Thymus (tissue), 11 donors: Measurements from ENCODE around the gene ASPSCR1. TPM values are rescaled to one million over a fixed set of nuclear protein-coding genes. Genes with fewer than 3 reads are reported as not detected.

Experiments
- DNase-seq, 9 donors: peaks; one replicate each; pipeline ENCODE4 v3.0.0-alpha.2; 2013; ENCODE audit warnings: low spot score in 9 of 9, low read depth in 6 of 9, missing footprints in 1 of 9
- H3K27ac ChIP-seq, 2 donors: one replicate each; pipeline ENCODE4 v1.5.1; 2013; ENCODE audit warnings: control low read depth in 1 of 2, low read depth in 1 of 2, low read length in 1 of 2, mild to moderate bottlenecking in 1 of 2, moderate library complexity in 1 of 2
- H3K27me3 ChIP-seq, 2 donors: one replicate each; pipeline ENCODE4 v1.5.1; 2013; ENCODE audit warnings: low read length in 1 of 2; ENCODE audit not compliant: control insufficient read depth in 2 of 2, insufficient read depth in 1 of 2
- H3K36me3 ChIP-seq, 2 donors: one replicate each; pipeline ENCODE4 v1.5.1; 2013; ENCODE audit warnings: low read length in 1 of 2, mild to moderate bottlenecking in 1 of 2, moderate library complexity in 1 of 2; ENCODE audit not compliant: control insufficient read depth in 2 of 2, insufficient read depth in 2 of 2
- H3K4me1 ChIP-seq, 2 donors: one replicate each; pipeline ENCODE4 v1.5.1; 2013; ENCODE audit warnings: low read length in 2 of 2; ENCODE audit not compliant: control insufficient read depth in 2 of 2, insufficient read depth in 2 of 2
- H3K4me3 ChIP-seq, 2 donors: one replicate each; pipeline ENCODE4 v1.5.1; 2013; ENCODE audit warnings: low read length in 2 of 2, control low read depth in 1 of 2, mild to moderate bottlenecking in 1 of 2
- H3K9me3 ChIP-seq, 2 donors: one replicate each; pipeline ENCODE4 v1.5.1; 2013; ENCODE audit warnings: low read length in 1 of 2, mild to moderate bottlenecking in 1 of 2; ENCODE audit not compliant: control insufficient read depth in 2 of 2, insufficient read depth in 1 of 2
- WGBS: extraction: QIAGEN DNeasy Blood & Tissue Kit; methylation state at CpG from one replicate; pipeline ENCODE4 v1.1.7; 2013; 5-methylcytosine and 5-hydroxymethylcytosine counted together
- polyA plus RNA-seq: library from polyadenylated mRNA; stranded (reverse); fragments of 200-250 nt; gene quantifications from one replicate; pipeline ENCODE4 v1.2.3, GENCODE V29; 2013
- total RNA-seq: library from RNA; stranded (reverse); fragments of 120-200 nt; gene quantifications from one replicate; pipeline ENCODE4 v1.2.4, GENCODE V29; 2013
- donor health status: healthy.

ASPSCR1 gene
- total and polyA plus RNA-seq, 2 donors: 27.6 to 57.6 TPM

DNA sequence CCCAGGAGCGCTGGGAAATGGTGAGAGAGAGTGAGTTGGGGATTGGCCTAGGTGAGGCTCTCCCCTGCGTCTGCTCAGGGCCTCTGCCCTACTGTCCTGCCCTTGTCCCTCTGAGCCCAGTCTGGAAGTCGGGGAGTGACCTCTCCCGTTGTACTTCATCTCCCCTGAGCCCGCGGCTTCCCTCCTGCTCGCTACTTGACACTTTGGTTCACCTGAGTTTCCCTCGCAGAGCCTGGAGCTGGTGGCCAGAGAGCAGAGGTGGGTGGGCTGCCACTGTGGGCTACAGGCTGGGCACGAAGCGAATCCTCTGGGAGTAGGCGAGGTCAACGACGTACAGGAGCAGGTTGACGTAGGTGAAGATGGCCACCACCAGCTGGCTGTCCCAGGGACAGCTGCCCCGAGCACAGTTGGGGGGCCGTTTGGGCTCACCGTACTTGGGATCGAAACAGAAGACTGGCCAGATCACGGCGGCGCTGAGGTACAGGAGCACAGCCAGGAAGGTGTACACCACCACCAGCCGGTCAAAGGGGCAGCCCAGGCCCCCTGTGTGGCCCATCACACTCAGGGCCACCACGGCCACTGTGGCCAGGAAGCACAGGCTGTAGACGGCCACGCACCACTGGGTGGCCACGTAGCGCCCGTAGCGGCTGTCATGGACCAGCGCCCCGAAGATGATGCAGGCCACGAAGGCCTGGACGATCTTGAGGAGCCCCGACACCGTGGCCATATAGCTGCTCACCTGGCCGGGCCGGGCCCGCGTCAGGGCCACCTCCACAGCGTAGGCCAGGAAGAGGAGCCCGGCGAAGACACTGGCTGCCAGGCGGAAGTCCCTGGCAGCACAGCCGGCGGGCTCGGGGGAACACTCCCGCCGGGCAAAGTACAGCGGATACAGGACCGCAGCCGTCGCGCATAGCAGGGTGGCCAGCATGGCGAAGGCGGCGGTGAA, 36.6 kb upstream of the ASPSCR1 start:
- WGBS: 97% methylated on average over 56 of the region's 56 CpGs
- H3K36me3 ChIP-seq: no peaks in the 10 kb centered on the region
- H3K4me1 ChIP-seq: peaks cover 5 to 22% of the 10 kb centered on the region in 2 donors
- H3K27me3 ChIP-seq: peaks cover 11 to 77% of the 10 kb centered on the region in 2 donors
- H3K4me3 ChIP-seq: no peak overlapping the region
- no peak overlapping the region for H3K27ac ChIP-seq
- H3K9me3 ChIP-seq: peaks cover 0 to 14% of the 10 kb centered on the region in 2 donors
- DNase-seq: no peak

- H3K27ac ChIP-seq: no peak overlapping the region
- peak in 1 of 9 donors; percentile 53 for DNase-seq
- no peaks in the 10 kb centered on the region for H3K36me3 ChIP-seq
- H3K27me3 ChIP-seq: peaks cover 11 to 72% of the 10 kb centered on the region in 2 donors
- H3K4me3 ChIP-seq: no peak overlapping the region
- WGBS: 64% methylated on average over 30 of the region's 30 CpGs
- peaks cover 0 to 11% of the 10 kb centered on the region in 2 donors for H3K9me3 ChIP-seq
- peaks cover 4 to 19% of the 10 kb centered on the region in 2 donors for H3K4me1 ChIP-seq
Measured at GRCh38 chr17:81941484-81942166, 35.8 kb upstream of the ASPSCR1 start.

- H3K27me3 ChIP-seq: peaks cover 11 to 70% of the 10 kb centered on the region in 2 donors
- 71% methylated on average over 12 of the region's 12 CpGs for WGBS
Measured at GRCh38 chr17:81942167-81942553, 35.3 kb upstream of the ASPSCR1 start.

DNA sequence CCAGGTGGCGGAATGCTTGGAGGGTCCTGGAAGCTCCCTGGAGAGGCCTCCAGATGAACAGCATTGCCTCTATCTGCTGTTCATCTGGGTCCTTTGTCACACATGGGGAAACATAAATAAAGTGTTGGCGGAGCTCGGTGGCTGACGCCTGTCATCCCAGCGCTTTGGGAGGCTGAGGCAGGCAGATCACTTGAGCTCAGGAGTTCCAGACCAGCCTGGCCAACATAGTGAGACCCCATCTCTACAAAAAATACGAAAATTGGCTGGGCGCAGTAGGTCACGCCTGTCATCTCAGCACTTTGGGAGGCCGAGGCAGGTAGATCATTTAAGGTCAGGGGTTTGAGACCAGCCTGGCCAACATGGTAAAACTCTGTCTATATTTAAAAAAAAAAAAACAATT, 32.6 kb upstream of the ASPSCR1 start:
- Histone ChIP-seq H3K36me3 (no peaks in the 10 kb centered on the region), H3K4me1 (peaks cover 0 to 11% of the 10 kb centered on the region in 2 donors), H3K9me3 (no peaks in the 10 kb centered on the region), H3K27me3 (peaks cover 11 to 51% of the 10 kb centered on the region in 2 donors), H3K27ac (no peak overlapping the region), H3K4me3 (no peak overlapping the region)
- DNase-seq: no peak
- 97% methylated on average over 9 of the region's 9 CpGs for WGBS

More at GRCh38 chr17:81942167-81942553, 35.3 kb upstream of the ASPSCR1 start:
- DNase-seq: no peak
- H3K27ac ChIP-seq: no peak overlapping the region
- H3K36me3 ChIP-seq: no peaks in the 10 kb centered on the region
- peaks cover 0 to 6% of the 10 kb centered on the region in 2 donors for H3K9me3 ChIP-seq
- H3K4me1 ChIP-seq: peaks cover 0 to 15% of the 10 kb centered on the region in 2 donors
- H3K4me3 ChIP-seq: no peak overlapping the region

DNA sequence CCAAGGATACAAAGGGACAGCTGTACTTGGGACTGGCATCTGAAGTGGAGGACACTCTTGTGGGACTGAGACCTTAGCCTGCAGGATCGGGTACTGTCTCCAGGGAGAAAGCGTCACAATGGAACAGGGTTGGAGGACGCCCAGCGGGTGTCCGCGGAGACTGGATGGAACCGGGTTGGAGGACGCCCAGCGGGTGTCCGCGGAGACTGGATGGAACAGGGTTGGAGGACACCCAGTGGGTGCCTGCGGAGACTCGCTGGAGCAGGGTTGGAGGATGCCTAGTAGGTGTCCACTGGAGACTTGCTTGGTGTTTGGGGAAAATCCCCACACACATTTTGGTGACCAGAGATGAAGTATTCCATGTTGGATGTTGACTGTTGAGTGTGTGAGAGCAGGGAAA, 30.2 kb upstream of the ASPSCR1 start, which contains the start of gene MYADML2:
Gene MYADML2, minus strand, starts transcription at position 45 of the 400 bp plus-strand sequence. CDS start 5,492 bp downstream, outside the sequence.
- Histone ChIP-seq H3K4me1 (peaks cover 0 to 2% of the 10 kb centered on the region in 2 donors), H3K27me3 (peaks cover under 1 to 36% of the 10 kb centered on the region in 2 donors), H3K9me3 (no peaks in the 10 kb centered on the region), H3K4me3 (no peak within 1 kb of the TSS), H3K27ac (no peak within 1 kb of the TSS), H3K36me3 (no peaks in the 10 kb centered on the region)
- DNase-seq: no peak
- WGBS: 95% methylated on average over 13 of the region's 13 CpGs

GRCh38 chr17:81948635-81949378, 28.6 kb upstream of the ASPSCR1 start:
- Histone ChIP-seq H3K4me1 (peaks cover 0 to 3% of the 10 kb centered on the region in 2 donors), H3K4me3 (no peak overlapping the region), H3K27me3 (peaks cover 0 to 34% of the 10 kb centered on the region in 2 donors), H3K36me3 (no peaks in the 10 kb centered on the region), H3K27ac (no peak overlapping the region), H3K9me3 (peaks cover 0 to 1% of the 10 kb centered on the region in 2 donors)
- 88% methylated on average over 17 of the region's 17 CpGs for WGBS
- no peak for DNase-seq

DNA sequence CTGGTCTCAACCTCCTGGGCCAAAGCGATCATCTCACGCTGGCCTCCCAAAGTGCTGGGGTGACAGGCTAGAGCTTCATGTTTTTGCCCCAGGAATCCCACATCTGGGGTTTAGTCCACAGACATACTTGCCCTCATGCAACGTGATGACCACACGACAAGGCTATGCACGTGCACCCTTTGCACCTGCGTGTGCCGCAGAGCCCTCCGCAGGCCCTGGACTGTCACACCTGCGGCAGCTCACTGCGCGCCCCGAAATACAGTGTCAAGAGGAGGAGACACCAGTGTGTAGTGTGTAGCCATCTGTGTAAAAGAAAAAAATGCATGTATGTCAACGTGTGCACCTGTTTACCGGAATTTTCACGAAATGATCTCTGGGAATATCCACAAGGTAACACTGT, 26.9 kb upstream of the ASPSCR1 start:
- DNase-seq: no peak
- 91% methylated on average over 15 of the region's 15 CpGs for WGBS
- Histone ChIP-seq H3K4me1 (peaks cover 0 to 3% of the 10 kb centered on the region in 2 donors), H3K4me3 (no peak overlapping the region), H3K27ac (no peak overlapping the region), H3K9me3 (peaks cover 0 to 2% of the 10 kb centered on the region in 2 donors), H3K27me3 (peaks cover 0 to 32% of the 10 kb centered on the region in 2 donors), H3K36me3 (no peaks in the 10 kb centered on the region)

DNA sequence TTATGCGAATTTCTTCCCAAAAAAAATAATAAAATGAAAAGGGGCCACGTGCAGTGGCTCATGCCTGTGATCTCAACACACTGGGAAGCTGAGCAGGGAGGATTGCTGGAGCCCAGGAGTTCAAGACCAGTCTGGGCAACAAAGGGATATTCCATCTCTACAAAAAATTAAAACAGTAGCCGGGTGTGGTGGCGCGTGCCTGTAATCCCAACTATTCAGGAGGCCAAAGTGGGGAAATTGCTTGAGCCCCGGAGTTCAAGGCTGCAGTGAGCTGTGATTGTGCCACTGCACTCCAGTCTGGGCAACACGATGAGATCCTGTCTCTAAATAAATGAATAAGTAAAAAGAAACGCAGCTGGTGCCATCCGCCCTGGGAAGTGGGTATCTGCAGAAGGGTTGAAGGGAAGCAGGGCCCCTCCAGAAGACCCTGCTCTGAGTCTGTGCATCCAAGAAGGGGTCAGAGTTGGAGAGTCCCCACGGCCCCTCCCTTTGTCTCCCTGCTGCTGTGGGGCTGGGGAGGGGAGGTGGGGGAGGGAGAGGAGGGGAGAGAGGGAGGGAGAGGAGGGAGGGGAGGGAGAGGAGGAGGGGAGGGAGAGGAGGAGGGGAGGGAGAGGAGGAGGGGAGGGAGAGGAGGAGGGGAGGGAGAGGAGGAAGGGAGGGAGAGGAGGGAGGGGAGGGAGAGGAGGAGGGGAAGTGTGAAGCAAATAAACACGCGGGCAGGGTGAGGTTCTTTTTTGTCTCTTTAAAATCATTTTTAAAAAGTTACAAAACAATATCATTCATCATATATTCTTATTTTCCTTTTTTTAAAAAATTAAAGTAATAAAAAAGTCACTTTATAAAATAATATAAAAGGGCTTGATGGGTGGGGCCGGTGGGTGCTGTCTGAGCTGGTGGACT, 25.4 kb upstream of the ASPSCR1 start:
- DNase-seq: no peak
- no peaks in the 10 kb centered on the region for H3K36me3 ChIP-seq
- WGBS: 54% methylated on average over 13 of the region's 13 CpGs
- H3K4me1 ChIP-seq: peaks cover 0 to 3% of the 10 kb centered on the region in 2 donors
- H3K4me3 ChIP-seq: no peak overlapping the region
- H3K27me3 ChIP-seq: peaks cover 0 to 38% of the 10 kb centered on the region in 2 donors
- H3K27ac ChIP-seq: no peak overlapping the region
- peaks cover 0 to 2% of the 10 kb centered on the region in 2 donors for H3K9me3 ChIP-seq
